Keratinocyte (primary cell): ENCODE measurements around the gene TMEM238. TPM values are rescaled to one million over a fixed set of nuclear protein-coding genes. Genes with fewer than 3 reads are reported as not detected.

Source experiments
- DNase-seq: peaks from one replicate; pipeline ENCODE4 v3.0.0-alpha.2; 2011; ENCODE audit warnings: low read depth, missing footprints, low spot score
- FAIRE-seq: peaks from 2 replicates; lab custom pipeline; 2011; peaks lifted over from hg19 to GRCh38; lab: Jason Lieb, UNC
- H2AFZ ChIP-seq: 2 replicates; pipeline ENCODE4 v1.6.0; 2012; ENCODE audit warnings: low read length, control low read depth, inconsistent platforms; ENCODE audit not compliant: control insufficient read depth
- H3K27ac ChIP-seq: 2 replicates; pipeline ENCODE4 v1.5.1; 2011; ENCODE audit warnings: low read length; ENCODE audit not compliant: control insufficient read depth, insufficient read depth
- H3K27me3 ChIP-seq: 3 replicates; pipeline ENCODE4 v1.6.0; 2011; ENCODE audit warnings: low read length; ENCODE audit not compliant: control insufficient read depth, insufficient read depth; ENCODE audit errors: extremely low read depth
- H3K36me3 ChIP-seq, 2 experiments: 2 replicates in 1 of 2; 3 replicates in 1 of 2; pipeline ENCODE4 v1.5.1; 2011; ENCODE audit warnings: low read length in 2 of 2, mild to moderate bottlenecking in 1 of 2; ENCODE audit not compliant: control insufficient read depth in 2 of 2, insufficient read depth in 2 of 2; ENCODE audit errors: extremely low read depth in 1 of 2
- H3K4me1 ChIP-seq: 3 replicates; pipeline ENCODE4 v1.5.1; 2011; ENCODE audit warnings: low read length; ENCODE audit not compliant: control insufficient read depth, insufficient read depth; ENCODE audit errors: extremely low read depth
- H3K4me2 ChIP-seq: 3 replicates; pipeline ENCODE4 v1.6.0; 2011; ENCODE audit warnings: low read depth, low read length; ENCODE audit not compliant: control insufficient read depth, insufficient read depth; ENCODE audit errors: extremely low read depth
- H3K4me3 ChIP-seq, 3 experiments: fragments of 200-600 bp in 1 of 3; sonication (generic) in 1 of 3; 2 replicates in 2 of 3; 3 replicates in 1 of 3; pipeline ENCODE4 v1.5.1; 2011 to 2016; ENCODE audit warnings: low read length in 3 of 3, mild to moderate bottlenecking in 3 of 3, control low read depth in 2 of 3, inconsistent platforms in 1 of 3, low read depth in 1 of 3, mixed read lengths in 1 of 3, mixed run types in 1 of 3, moderate library complexity in 1 of 3; ENCODE audit not compliant: control insufficient read depth in 2 of 3, insufficient read depth in 2 of 3; ENCODE audit errors: extremely low read depth in 1 of 3
- H3K79me2 ChIP-seq: 2 replicates; pipeline ENCODE4 v1.6.0; 2012; ENCODE audit warnings: low read length; ENCODE audit not compliant: control insufficient read depth, insufficient read depth
- H3K9ac ChIP-seq: 3 replicates; pipeline ENCODE4 v1.6.0; 2011; ENCODE audit warnings: low read length; ENCODE audit not compliant: control insufficient read depth, insufficient read depth; ENCODE audit errors: extremely low read depth
- H3K9me1 ChIP-seq: 3 replicates; pipeline ENCODE4 v1.6.0; 2011; ENCODE audit warnings: low read length; ENCODE audit not compliant: control insufficient read depth, insufficient read depth; ENCODE audit errors: extremely low read depth
- H3K9me3 ChIP-seq: 2 replicates; pipeline ENCODE4 v1.5.1; 2012; ENCODE audit warnings: low read depth, low read length; ENCODE audit not compliant: control insufficient read depth
- H4K20me1 ChIP-seq: 3 replicates; pipeline ENCODE4 v1.6.0; 2011; ENCODE audit warnings: low read length; ENCODE audit not compliant: control insufficient read depth, insufficient read depth; ENCODE audit errors: extremely low read depth
- CTCF ChIP-seq, 3 experiments: IDR thresholded peaks in 1 of 3; conservative IDR thresholded peaks in 1 of 3; optimal IDR thresholded peaks in 1 of 3; 2 replicates in 2 of 3; 3 replicates in 1 of 3; pipeline versions ENCODE3 to v1.5.1; 2011; ENCODE audit warnings: low read length in 3 of 3, mild to moderate bottlenecking in 3 of 3, moderate library complexity in 2 of 3, control low read depth in 1 of 3, inconsistent platforms in 1 of 3; ENCODE audit not compliant: insufficient read depth in 2 of 3; ENCODE audit errors: extremely low read depth in 1 of 3
- EZH2 ChIP-seq: IDR thresholded peaks from one replicate; pipeline ENCODE4 v1.6.1; 2012; ENCODE audit warnings: inconsistent platforms, mild to moderate bottlenecking, low read length, moderate library complexity
- dilution Hi-C: fragments of 300-500 bp; cut with MboI; formaldehyde crosslinking; loops from one replicate; pipeline ENCODE4 v1.7.0; 2020; ENCODE audit warnings: low sequenced_read_pairs; ENCODE audit not compliant: extremely low pct_ligation_motif_present
- polyA plus RNA-seq, 5 experiments: library from polyadenylated mRNA; depleted of rRNA in 3 of 5; stranded (reverse) in 3 of 5; stranded (forward) in 1 of 5; unstranded in 1 of 5; fragments of >200 nt; gene quantifications; 1 replicate in 1 of 5; 2 replicates in 3 of 5; 3 replicates in 1 of 5; pipeline versions ENCODE4 v1.2.1 to v1.2.3, GENCODE V29; 2011 to 2012; ENCODE audit warnings: missing spikeins in 2 of 5, low read depth in 1 of 5, low replicate concordance in 1 of 5

TMEM238 gene
- polyA plus RNA-seq, 1 donor (not counting 4 experiments of a cell fraction or from before 2014, with no cell fraction given) = 0.24 TPM

GRCh38 chr19:55365245-55365644, 18.8 kb downstream of the TMEM238 start:
- no peak for TF ChIP-seq EZH2
- no peak for TF ChIP-seq CTCF (optimal IDR thresholded peaks at IDR 0.05 in 1 of 3, IDR thresholded peaks at IDR 0.05 in 1 of 3, conservative IDR thresholded peaks at IDR 0.05 in 1 of 3; ENCODE audit: extremely low read depth in 1 of 3, insufficient read depth in 2 of 3, low read length in 3 of 3)
- no peaks in the 10 kb centered on the region for H3K27me3 ChIP-seq
- no peak overlapping the region for H3K9ac ChIP-seq
- no peak for DNase-seq
- H4K20me1 ChIP-seq = no peaks in the 10 kb centered on the region
- no peaks in the 10 kb centered on the region for H3K36me3 ChIP-seq
- FAIRE-seq = no peak
- dilution Hi-C loops = no loop called here
- no peak overlapping the region for H3K27ac ChIP-seq
- H2AFZ ChIP-seq = no peak overlapping the region
- peaks cover 8% of the 10 kb centered on the region for H3K4me1 ChIP-seq
- no peak overlapping the region for H3K4me3 ChIP-seq
- no peaks in the 10 kb centered on the region for H3K9me3 ChIP-seq
- no peak overlapping the region for H3K4me2 ChIP-seq
- H3K79me2 ChIP-seq = no peaks in the 10 kb centered on the region
- H3K9me1 ChIP-seq = no peaks in the 10 kb centered on the region

- Histone ChIP-seq H3K4me2 (no peak within 1 kb of the TSS), H3K9me3 (no peaks in the 10 kb centered on the region), H3K27ac (no peak within 1 kb of the TSS), H3K4me1 (no peaks in the 10 kb centered on the region), H4K20me1 (no peaks in the 10 kb centered on the region), H3K4me3 (no peak within 1 kb of the TSS), H3K9me1 (no peaks in the 10 kb centered on the region), H3K79me2 (no peaks in the 10 kb centered on the region), H2AFZ (no peak within 1 kb of the TSS), H3K36me3 (no peaks in the 10 kb centered on the region), H3K27me3 (no peaks in the 10 kb centered on the region), H3K9ac (no peak within 1 kb of the TSS)
- dilution Hi-C loops = no loop called here
- TF ChIP-seq EZH2 = no peak
- TF ChIP-seq CTCF (optimal IDR thresholded peaks at IDR 0.05 in 1 of 3, IDR thresholded peaks at IDR 0.05 in 1 of 3, conservative IDR thresholded peaks at IDR 0.05 in 1 of 3; ENCODE audit: extremely low read depth in 1 of 3, insufficient read depth in 2 of 3, low read length in 3 of 3) = no peak
- no peak for DNase-seq
- no peak for FAIRE-seq
Observed at GRCh38 chr19:55362990-55363716, 20.9 kb downstream of the TMEM238 start, which contains the start of gene GARIN5B. Gene GARIN5B (minus strand): TSS chr19:55363260. CDS start chr19:55363066, 194 bp downstream.
